Left forelimb (tissue), 1 donor: ENCODE measurements around the gene CMIP.

Experiments
- DNase-seq: peaks from one replicate; pipeline ENCODE4 v3.0.0-alpha.2; 2018; ENCODE audit warnings: low spot score

Gene CMIP

GRCh38 chr16:81480606-81481206 is 36.1 kb downstream of the CMIP start:
- DNase-seq, result no peak

GRCh38 chr16:81481207-81481821 is 36.7 kb downstream of the CMIP start:
- no peak for DNase-seq

GRCh38 chr16:81482329-81483063 is 37.9 kb downstream of the CMIP start:
- DNase-seq, result no peak

GRCh38 chr16:81483064-81483969 is 38.7 kb downstream of the CMIP start:
- no peak for DNase-seq

GRCh38 chr16:81483970-81484595 is 39.5 kb downstream of the CMIP start:
- no peak for DNase-seq

GRCh38 chr16:81484908-81485624 is 40.5 kb downstream of the CMIP start:
- DNase-seq, result no peak

GRCh38 chr16:81485824-81486539 is 41.4 kb downstream of the CMIP start:
- no peak for DNase-seq

GRCh38 chr16:81486540-81487061 is 42.0 kb downstream of the CMIP start:
- DNase-seq, result no peak

GRCh38 chr16:81487301-81487720 is 42.7 kb downstream of the CMIP start:
- DNase-seq, result no peak

GRCh38 chr16:81488687-81489411 is 44.2 kb downstream of the CMIP start:
- DNase-seq, result no peak

- no peak for DNase-seq
Observed at GRCh38 chr16:81489547-81490267, 45.1 kb downstream of the CMIP start.

GRCh38 chr16:81491541-81492188 is 47.1 kb downstream of the CMIP start:
- no peak for DNase-seq

GRCh38 chr16:81492311-81492761 is 47.7 kb downstream of the CMIP start:
- no peak for DNase-seq

GRCh38 chr16:81492965-81493754 is 48.6 kb downstream of the CMIP start:
- DNase-seq, result no peak

GRCh38 chr16:81493755-81494433 is 49.3 kb downstream of the CMIP start:
- DNase-seq, result no peak

GRCh38 chr16:81494434-81494806 is 49.8 kb downstream of the CMIP start:
- no peak for DNase-seq

- no peak for DNase-seq
Observed at GRCh38 chr16:81494888-81495287, 50.3 kb downstream of the CMIP start.
